ENCODE results near the gene VDAC1.

Gene VDAC1

GRCh38 chr5:133927300-133928180 lies 77.2 kb downstream of the VDAC1 start:
- peak; percentile 4 for DNase-seq (ENCODE audit: low read depth, low spot score)

- DNase-seq (ENCODE audit: low read depth, low spot score) = no peak
Observed at GRCh38 chr5:133926489-133927299, 78.1 kb downstream of the VDAC1 start.

- no peak for DNase-seq (ENCODE audit: low read depth, low spot score)
Observed at GRCh38 chr5:133925866-133926488, 78.8 kb downstream of the VDAC1 start.

DNA sequence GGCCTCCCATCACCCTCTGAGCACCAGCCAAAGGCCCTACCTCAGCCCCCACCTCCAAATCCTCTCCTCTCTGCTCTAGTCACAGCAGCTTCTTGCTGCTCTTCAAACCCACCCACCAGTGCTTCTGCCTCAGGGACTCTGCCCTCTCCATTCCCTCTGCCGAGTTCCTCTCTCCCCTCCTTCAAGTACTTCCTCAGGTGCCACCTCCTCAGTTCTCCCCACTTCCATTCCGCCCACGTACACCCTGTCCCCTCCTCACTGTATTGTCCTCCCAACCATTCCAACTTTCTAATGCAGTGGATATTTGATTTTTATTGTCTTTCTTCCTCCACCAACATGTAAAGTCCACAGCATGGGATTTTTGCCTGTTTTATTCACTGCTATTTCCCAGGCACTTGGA lies 79.5 kb downstream of the VDAC1 start:
- DNase-seq (ENCODE audit: low read depth, low spot score) = no peak

DNA sequence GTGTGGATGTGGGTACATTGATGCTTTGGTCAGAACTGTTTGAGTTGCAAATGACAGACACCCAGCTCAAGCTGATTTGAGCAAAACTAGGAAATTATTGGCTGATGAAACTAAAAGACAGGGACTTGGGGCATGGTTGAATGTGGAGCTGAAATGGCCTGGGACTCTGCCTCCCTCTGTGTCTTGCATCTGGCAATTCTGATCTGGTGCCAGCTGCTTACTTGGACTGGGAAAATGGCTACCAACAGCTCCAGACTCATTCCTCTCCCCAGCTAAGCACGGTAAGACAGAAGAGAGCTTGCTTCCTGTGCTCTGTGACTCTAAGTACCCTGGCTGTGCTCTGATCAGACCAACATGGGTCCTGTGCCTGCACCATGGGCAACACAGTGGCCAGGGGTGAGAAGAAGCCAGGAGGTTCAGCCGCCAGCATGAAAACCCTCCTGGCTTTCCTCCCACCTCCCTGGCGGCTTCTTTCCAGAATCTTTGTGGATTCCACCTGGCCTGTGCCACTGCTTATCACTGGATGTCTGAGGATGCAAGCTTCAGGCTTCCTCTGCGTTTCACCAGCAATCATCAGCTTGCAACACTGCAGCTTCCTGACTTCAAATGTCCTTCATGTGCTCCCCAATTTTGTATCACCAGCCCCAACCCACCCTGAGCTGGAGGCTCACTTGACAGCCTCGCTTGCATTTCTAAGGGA lies 80.4 kb downstream of the VDAC1 start:
- no peak for DNase-seq (ENCODE audit: low read depth, low spot score)

DNA sequence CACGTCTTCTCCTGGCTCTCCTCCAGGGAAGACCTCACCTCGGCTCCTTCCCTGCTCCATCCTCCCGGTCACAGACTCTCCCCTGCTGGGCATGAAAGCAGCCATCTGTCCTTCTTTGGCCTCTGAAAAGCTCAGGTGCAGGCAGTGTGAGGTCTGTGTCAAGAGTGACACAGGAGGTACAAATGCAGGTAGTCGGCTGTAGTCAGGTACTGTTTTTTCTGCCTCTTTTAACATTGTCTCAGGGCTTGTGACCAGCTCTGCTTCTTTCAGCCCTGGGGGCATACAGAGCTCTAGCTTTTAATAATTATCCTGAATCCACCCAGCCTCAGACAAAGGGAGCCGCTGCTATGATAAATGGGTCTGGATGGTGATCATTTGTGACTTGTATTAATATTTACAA lies 82.8 kb downstream of the VDAC1 start:
- DNase-seq (ENCODE audit: low read depth, low spot score) = no peak

Measured in smooth muscle cell of the brain vasculature (primary cell).